OCI-LY7 (cell line): ENCODE measurements around the gene VEPH1. TPM values are rescaled to one million over a fixed set of nuclear protein-coding genes. Genes with fewer than 3 reads are reported as not detected.

Experiments
- BruUV-seq: library from RNA; stranded (reverse); fragments of 400-500 nt; replicated peaks from 2 replicates; lab custom pipeline; 2021; lab: Mats Ljungman, UMichigan
- CTCF ChIA-PET: fragments of 300-600 bp; sonication (Branson Sonifier 250); formaldehyde crosslinking; loops from one replicate; lab custom pipeline; 2022; ENCODE audit warnings: antibody characterized with exemption; ENCODE audit not compliant: unreplicated experiment; lab: Charles Lee
- POLR2A ChIA-PET: fragments of 300-600 bp; sonication (Branson Sonifier 250); formaldehyde crosslinking; loops from one replicate; lab custom pipeline; 2022; ENCODE audit warnings: antibody characterized with exemption; lab: Charles Lee
- DNase-seq: peaks from one replicate; pipeline ENCODE4 v3.0.0-alpha.2; 2015; ENCODE audit warnings: low spot score
- H2AFZ ChIP-seq: fragments of 200-600 bp; sonication (generic), shearing (Covaris generic); 2 replicates; pipeline ENCODE4 v1.6.1; 2014; ENCODE audit warnings: mild to moderate bottlenecking, antibody characterized with exemption, low read length, moderate library complexity
- H3K27ac ChIP-seq: fragments of 200-600 bp; sonication (generic); 2 replicates; pipeline ENCODE4 v1.5.1; 2014; ENCODE audit warnings: mixed run types, low read depth, mild to moderate bottlenecking, moderate library complexity, low read length, inconsistent platforms; ENCODE audit not compliant: poor library complexity, severe bottlenecking
- H3K36me3 ChIP-seq: fragments of 200-600 bp; sonication (generic); 2 replicates; pipeline ENCODE4 v1.6.1; 2014; ENCODE audit warnings: mild to moderate bottlenecking, antibody characterized with exemption, low read length, moderate library complexity, mixed read lengths; ENCODE audit not compliant: insufficient read depth
- H3K4me1 ChIP-seq: fragments of 200-600 bp; sonication (generic); 2 replicates; pipeline ENCODE4 v1.5.1; 2014; ENCODE audit warnings: mild to moderate bottlenecking, low read length; ENCODE audit not compliant: insufficient read depth, poor library complexity, severe bottlenecking
- H3K4me2 ChIP-seq: fragments of 200-600 bp; sonication (generic); 2 replicates; pipeline ENCODE4 v1.6.1; 2014; ENCODE audit warnings: mild to moderate bottlenecking, low read length
- H3K4me3 ChIP-seq: fragments of 200-600 bp; sonication (generic); 2 replicates; pipeline ENCODE4 v1.5.1; 2014; ENCODE audit warnings: mild to moderate bottlenecking, low read depth, low read length; ENCODE audit not compliant: poor library complexity, severe bottlenecking
- H3K79me2 ChIP-seq: fragments of 200-600 bp; sonication (generic); 2 replicates; pipeline ENCODE4 v1.6.1; 2016; ENCODE audit warnings: low read depth, mild to moderate bottlenecking, low read length, moderate library complexity, mixed read lengths; ENCODE audit not compliant: insufficient read depth
- H3K9me2 ChIP-seq: fragments of 200-600 bp; sonication (generic); 2 replicates; pipeline ENCODE4 v1.6.1; 2016; ENCODE audit warnings: mild to moderate bottlenecking, low read length, mixed read lengths; ENCODE audit not compliant: insufficient read depth
- H3K9me3 ChIP-seq: fragments of 200-600 bp; sonication (generic); 2 replicates; pipeline ENCODE4 v1.6.1; 2014; ENCODE audit warnings: mild to moderate bottlenecking, mixed run types, low read length, mixed read lengths
- H4K20me1 ChIP-seq: fragments of 200-600 bp; sonication (generic); 2 replicates; pipeline ENCODE4 v1.6.1; 2014; ENCODE audit warnings: mild to moderate bottlenecking, antibody characterized with exemption, low read length, moderate library complexity, mixed read lengths; ENCODE audit not compliant: insufficient read depth
- CTCF ChIP-seq: fragments of 200-600 bp; sonication (generic); conservative IDR thresholded peaks from 2 replicates; pipeline ENCODE4 v1.5.1; 2014; ENCODE audit warnings: mild to moderate bottlenecking, antibody characterized with exemption, low read length, moderate library complexity, mixed read lengths
- EZH2phosphoT487 ChIP-seq: fragments of 200-600 bp; sonication (generic); IDR thresholded peaks from 2 replicates; pipeline ENCODE4 v1.6.1; 2018; ENCODE audit warnings: low read depth, borderline replicate concordance, mild to moderate bottlenecking, mixed run types, antibody characterized with exemption, low read length, moderate library complexity, mixed read lengths
- intact Hi-C: fragments of 100-400 bp; cut with micrococcal nuclease; formaldehyde crosslinking; loops from one replicate; pipeline ENCODE4 v1.10.0; 2022; ENCODE audit not compliant: unreplicated experiment
- total RNA-seq, 2 experiments: library from RNA; depleted of rRNA in 1 of 2; stranded (reverse); fragments of >200 nt in 1 of 2; shearing (Covaris generic) in 1 of 2; gene quantifications; 2 replicates each; pipeline ENCODE4 v1.2.3, GENCODE V29; 2014 to 2022

The VEPH1 gene
- total RNA-seq, 2 experiments from 2014 or later: not detected

GRCh38 chr3:157530637-157531300 is 27.6 kb upstream of the VEPH1 start:
- intact Hi-C loops: no loop called here
- Histone ChIP-seq H3K27ac (no peak overlapping the region), H3K36me3 (no peaks in the 10 kb centered on the region), H4K20me1 (no peaks in the 10 kb centered on the region), H3K9me3 (no peaks in the 10 kb centered on the region), H2AFZ (no peak overlapping the region), H3K4me3 (no peak overlapping the region), H3K79me2 (no peaks in the 10 kb centered on the region), H3K4me1 (no peaks in the 10 kb centered on the region), H3K4me2 (no peak overlapping the region), H3K9me2 (no peaks in the 10 kb centered on the region)
- BruUV-seq: no TSS peak
- TF ChIP-seq EZH2phosphoT487 (no peak), CTCF (no peak)
- POLR2A ChIA-PET: interaction anchor here (0.6 to 1.0 kb wide), 2 partner anchors 202 to 1083 kb away, joined by 3 read pairs; no protein-coding TSS in a partner anchor
- CTCF ChIA-PET: no interaction called here
- DNase-seq: no peak

- TF ChIP-seq CTCF: no peak
- no peak for TF ChIP-seq EZH2phosphoT487
- no TSS peak for BruUV-seq
- Histone ChIP-seq H3K9me3 (no peaks in the 10 kb centered on the region), H2AFZ (no peak overlapping the region), H3K27ac (no peak overlapping the region), H4K20me1 (no peaks in the 10 kb centered on the region), H3K4me1 (no peaks in the 10 kb centered on the region), H3K79me2 (no peaks in the 10 kb centered on the region), H3K9me2 (no peaks in the 10 kb centered on the region), H3K4me2 (no peak overlapping the region), H3K4me3 (no peak overlapping the region), H3K36me3 (no peaks in the 10 kb centered on the region)
- POLR2A ChIA-PET: no interaction called here
- CTCF ChIA-PET: no interaction called here
- intact Hi-C loops: no loop called here
- no peak for DNase-seq
Observed at GRCh38 chr3:157529751-157530150, 26.5 kb upstream of the VEPH1 start.

GRCh38 chr3:157529085-157529484 is 25.9 kb upstream of the VEPH1 start:
- TF ChIP-seq EZH2phosphoT487: no peak
- TF ChIP-seq CTCF: no peak
- Histone ChIP-seq H3K4me2 (no peak overlapping the region), H3K9me2 (no peaks in the 10 kb centered on the region), H2AFZ (no peak overlapping the region), H3K4me1 (no peaks in the 10 kb centered on the region), H4K20me1 (no peaks in the 10 kb centered on the region), H3K4me3 (no peak overlapping the region), H3K27ac (no peak overlapping the region), H3K36me3 (no peaks in the 10 kb centered on the region), H3K9me3 (no peaks in the 10 kb centered on the region), H3K79me2 (no peaks in the 10 kb centered on the region)
- intact Hi-C loops: no loop called here
- BruUV-seq: no TSS peak
- POLR2A ChIA-PET: no interaction called here
- no peak for DNase-seq
- CTCF ChIA-PET: no interaction called here
